ENCODE data around the gene C19orf25.
"Not testable (repeated sequence)": the region's sequence is repeated elsewhere in the genome, so short reads cannot be mapped to it uniquely, and the experiment has no call there.

The C19orf25 gene

GRCh38 chr19:1478934-1479707 lies at the start of gene C19orf25:
C19orf25 (minus strand) TSS chr19:1479215; CDS start chr19:1478903, 312 bp downstream.
- peak; percentile 94 for DNase-seq (ENCODE audit: low spot score)

GRCh38 chr19:1527650-1528309 lies 48.8 kb upstream of the C19orf25 start:
- no peak for DNase-seq (ENCODE audit: low spot score)

DNA sequence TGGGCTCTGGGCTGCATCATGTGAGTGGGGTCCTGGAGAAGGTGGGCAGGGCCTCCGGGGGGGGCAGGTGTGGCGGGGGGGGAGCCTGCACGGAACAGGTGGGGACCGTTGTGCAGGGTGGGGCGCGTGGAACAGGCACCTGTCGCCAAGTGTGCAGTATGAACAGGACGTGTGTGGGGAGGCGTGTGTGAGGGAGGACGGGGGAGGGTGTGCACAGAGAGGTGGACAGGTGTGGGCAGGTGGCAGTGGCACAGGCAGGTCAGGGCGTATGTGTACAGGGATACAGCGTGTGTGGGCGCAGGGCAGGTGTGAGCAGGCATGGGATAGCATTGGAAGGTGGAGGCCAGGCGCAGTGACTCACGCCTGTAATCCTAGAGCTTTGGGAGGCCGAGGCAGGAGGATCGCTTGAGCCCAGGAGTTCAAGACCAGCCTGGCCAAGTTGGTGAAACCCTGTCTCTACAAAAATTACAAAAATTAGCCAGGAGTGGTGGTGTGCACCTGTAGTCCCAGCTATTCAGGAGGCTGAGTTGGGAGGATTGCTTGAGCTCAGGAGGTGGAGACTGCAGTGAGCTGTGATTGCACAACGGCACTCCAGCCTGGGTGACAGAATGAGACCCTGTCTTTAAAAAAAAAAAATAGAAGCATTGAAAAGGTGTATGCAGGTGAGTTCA lies 48.1 kb upstream of the C19orf25 start:
- DNase-seq (ENCODE audit: low spot score), result no peak

- DNase-seq (ENCODE audit: low spot score), result no peak
These were observed 47.2 kb upstream of the C19orf25 start for GRCh38 chr19:1526066-1526778.

DNA sequence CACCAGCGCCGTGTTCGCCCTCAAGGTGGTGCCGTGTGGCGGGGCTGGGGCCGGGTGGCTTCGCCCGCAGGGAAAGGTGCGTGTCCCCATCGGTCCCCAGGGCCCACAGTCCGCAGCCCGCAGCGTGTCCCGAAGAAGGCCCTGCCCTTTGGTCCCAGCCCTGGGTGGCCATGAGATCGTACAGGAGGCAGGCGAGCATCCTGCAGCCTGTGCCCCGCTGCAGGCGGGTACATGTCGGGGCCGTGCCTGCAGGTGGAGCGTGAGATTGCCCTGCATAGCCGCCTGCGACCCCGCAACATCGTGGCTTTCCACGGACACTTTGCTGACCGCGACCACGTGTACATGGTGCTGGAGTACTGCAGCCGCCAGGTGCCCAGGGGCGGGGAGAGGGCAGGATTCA lies 46.3 kb upstream of the C19orf25 start:
- no peak for DNase-seq (ENCODE audit: low spot score)

GRCh38 chr19:1524972-1525325 lies 45.9 kb upstream of the C19orf25 start:
- peak; percentile 25 for DNase-seq (ENCODE audit: low spot score)

DNA sequence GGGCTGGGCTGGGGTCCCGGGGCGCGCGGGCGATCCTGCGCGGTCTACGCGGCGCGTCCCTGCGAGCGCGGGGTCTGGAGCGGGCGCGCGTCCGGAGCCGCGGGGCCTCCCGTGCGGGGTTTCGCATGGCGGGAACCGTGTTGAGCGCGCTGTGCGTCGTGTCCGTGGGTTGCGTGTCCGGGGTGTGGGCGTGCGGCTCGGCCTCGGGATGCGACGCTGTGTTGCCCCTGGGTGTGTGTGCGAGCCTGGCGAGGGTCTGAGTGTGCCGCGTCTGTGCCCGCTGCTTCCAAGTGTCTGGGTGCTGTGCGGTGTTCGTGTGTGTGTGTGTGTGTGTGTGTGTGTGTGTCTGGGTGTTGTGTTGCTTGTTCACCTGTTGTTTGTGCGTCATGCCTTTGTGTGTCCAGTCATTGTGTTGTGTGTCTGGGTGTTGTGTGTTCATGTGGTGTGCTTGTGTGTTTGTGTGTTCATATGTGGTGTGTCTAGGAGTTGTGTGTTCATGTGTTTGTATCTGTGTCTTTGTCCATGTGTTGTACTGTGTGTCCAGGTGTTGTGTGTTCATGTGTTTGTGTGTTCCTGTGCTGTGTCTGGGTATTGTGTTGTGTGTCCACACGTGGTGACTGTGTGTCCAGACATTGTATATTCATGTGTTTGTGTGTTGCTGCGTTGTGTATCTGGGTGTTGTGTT lies 45.4 kb upstream of the C19orf25 start:
- no peak for DNase-seq (ENCODE audit: low spot score)

- peak; percentile 29 for DNase-seq (ENCODE audit: low spot score)
These were observed 44.6 kb upstream of the C19orf25 start, which contains the start of gene PLK5 for GRCh38 chr19:1523412-1524286. PLK5 (plus strand) TSS chr19:1524077; CDS start chr19:1526997, 2,920 bp downstream.

- DNase-seq (ENCODE audit: low spot score), result peak; percentile 88
These were observed 43.8 kb upstream of the C19orf25 start for GRCh38 chr19:1522838-1523237.

- DNase-seq (ENCODE audit: low spot score), result peak; percentile 69
These were observed 43.0 kb upstream of the C19orf25 start for GRCh38 chr19:1522061-1522460.

- DNase-seq (ENCODE audit: low spot score), result peak; percentile 91
These were observed 42.6 kb upstream of the C19orf25 start for GRCh38 chr19:1521636-1522035.

- DNase-seq (ENCODE audit: low spot score), result no peak
These were observed 41.3 kb upstream of the C19orf25 start for GRCh38 chr19:1520203-1520780.

DNA sequence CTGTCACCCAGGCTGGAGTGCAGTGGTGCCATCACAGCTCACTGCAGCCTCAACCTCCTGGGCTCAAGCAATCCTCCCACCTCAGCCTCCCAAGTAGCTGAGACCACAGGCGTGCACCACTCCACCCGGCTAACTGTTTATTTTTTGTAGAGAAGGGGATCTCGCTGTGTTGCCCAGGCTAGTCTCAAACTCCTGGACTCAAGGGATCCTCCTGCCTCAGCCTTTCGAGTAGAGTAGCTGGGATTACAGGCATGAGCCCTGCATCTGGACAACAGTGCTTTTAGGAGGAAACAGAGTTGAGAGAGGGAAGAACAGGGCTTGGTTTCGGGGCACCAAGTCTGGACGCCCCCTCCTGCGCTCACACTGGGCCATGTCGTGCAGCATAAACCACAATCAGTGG lies 40.8 kb upstream of the C19orf25 start:
- not testable (repeated sequence) for DNase-seq (ENCODE audit: low spot score)

DNA sequence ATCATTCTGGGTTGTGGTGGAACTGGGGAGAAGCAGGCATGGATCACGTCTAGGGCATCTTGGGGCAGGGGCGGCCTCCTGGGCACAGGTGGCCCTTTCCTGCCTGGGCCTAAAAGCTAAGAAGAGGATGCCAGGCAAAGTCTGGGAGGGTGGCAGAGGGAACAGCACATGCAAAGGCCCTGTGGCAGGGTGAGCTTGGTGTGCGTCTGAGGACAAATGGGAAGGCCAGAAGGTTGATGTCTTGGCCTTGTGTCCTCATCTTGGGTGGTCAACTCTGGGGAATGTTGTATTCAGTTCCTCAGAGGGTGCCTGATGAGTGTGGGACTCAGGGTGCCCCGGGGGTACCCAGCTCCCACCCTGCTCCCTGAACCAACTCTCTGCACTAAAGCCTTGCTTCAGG lies 39.5 kb upstream of the C19orf25 start:
- no peak for DNase-seq (ENCODE audit: low spot score)

DNA sequence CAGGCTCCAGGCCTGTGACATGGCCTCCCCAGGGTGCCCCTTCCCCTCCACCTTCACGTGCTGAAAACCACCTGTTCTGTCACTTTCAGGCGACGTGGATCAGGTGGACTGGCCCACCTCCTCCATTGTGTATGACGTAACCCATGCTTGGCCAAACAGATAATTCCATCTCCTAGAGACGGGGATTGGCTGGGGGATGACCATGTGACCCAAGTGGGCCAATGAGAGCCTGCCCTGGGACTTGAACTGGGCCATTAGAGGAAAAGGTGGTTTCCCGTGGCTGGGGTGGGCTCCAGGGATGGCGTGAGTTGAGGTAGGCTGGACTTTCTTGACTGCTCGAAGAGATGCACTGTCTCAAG lies 37.4 kb upstream of the C19orf25 start:
- no peak for DNase-seq (ENCODE audit: low spot score)

- DNase-seq (ENCODE audit: low spot score), result no peak
These were observed 36.1 kb upstream of the C19orf25 start for GRCh38 chr19:1514986-1515721.

- DNase-seq (ENCODE audit: low spot score), result no peak
These were observed 35.3 kb upstream of the C19orf25 start for GRCh38 chr19:1514295-1514661.

DNA sequence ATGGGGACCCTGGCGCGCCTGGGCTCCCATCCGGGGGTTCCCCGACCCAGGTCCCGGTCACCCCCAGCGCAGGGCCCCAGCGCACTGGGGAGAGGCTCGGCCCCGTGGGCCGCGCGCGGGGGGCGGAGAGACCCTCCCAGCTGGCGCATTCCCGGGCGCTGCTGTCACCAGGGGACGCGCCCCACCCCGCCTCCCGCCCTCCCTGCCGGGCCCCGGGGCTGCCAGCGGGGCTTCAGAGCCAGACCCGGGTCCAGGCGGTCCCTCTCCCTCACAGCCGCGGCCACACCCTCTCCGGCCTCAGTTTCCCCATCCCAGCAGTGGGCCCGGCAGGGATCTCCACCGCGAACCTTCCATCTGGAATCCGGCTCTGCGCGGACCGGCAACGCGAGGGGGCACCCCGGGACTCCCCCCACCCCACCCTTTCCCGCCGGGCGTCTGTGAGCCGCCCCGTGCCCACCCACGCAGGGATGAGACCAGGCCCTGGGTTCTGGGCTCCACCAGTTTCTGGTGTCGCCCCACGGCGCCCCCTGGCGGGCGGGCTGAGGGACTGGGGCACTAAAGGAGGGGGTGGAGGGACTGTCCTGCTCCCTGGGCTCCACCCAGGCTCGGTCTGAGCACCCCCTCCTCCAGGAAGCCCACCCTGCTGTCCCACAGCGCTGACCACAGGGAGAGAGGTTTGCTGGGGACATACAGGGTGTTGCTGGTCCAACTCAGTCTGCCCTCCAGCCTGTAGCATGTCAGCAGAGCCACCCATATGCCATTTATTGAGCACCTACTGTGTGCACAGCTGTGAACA lies 34.7 kb upstream of the C19orf25 start:
- DNase-seq (ENCODE audit: low spot score), result no peak
